H9 (cell line): ENCODE results near the gene CYREN. TPM values are rescaled to one million over a fixed set of nuclear protein-coding genes. Genes with fewer than 3 reads are reported as not detected.

Experiments used
- DNase-seq: peaks from one replicate; pipeline ENCODE4 v3.0.0-alpha.2; 2017
- H2AFZ ChIP-seq: one replicate; pipeline ENCODE4 v1.6.1; 2013; ENCODE audit warnings: mild to moderate bottlenecking, low read length, control low read depth, moderate library complexity
- H2AK5ac ChIP-seq: 2 replicates; pipeline ENCODE4 v1.6.1; 2013; ENCODE audit warnings: low read length, control low read depth, mixed read lengths; ENCODE audit not compliant: insufficient read length
- H2BK120ac ChIP-seq: one replicate; pipeline ENCODE4 v1.6.1; 2013; ENCODE audit warnings: low read depth, mild to moderate bottlenecking, low read length, control low read depth, inconsistent platforms; ENCODE audit not compliant: poor library complexity, severe bottlenecking
- H2BK12ac ChIP-seq: 2 replicates; pipeline ENCODE4 v1.6.1; 2013; ENCODE audit warnings: low read length, control low read depth, mixed read lengths, low read depth; ENCODE audit not compliant: insufficient read length
- H2BK15ac ChIP-seq: 2 replicates; pipeline ENCODE4 v1.6.1; 2013; ENCODE audit warnings: low read depth, low read length, control low read depth
- H2BK20ac ChIP-seq: one replicate; pipeline ENCODE4 v1.6.1; 2013; ENCODE audit warnings: low read depth, mild to moderate bottlenecking, low read length, control low read depth, inconsistent platforms; ENCODE audit not compliant: poor library complexity, severe bottlenecking
- H2BK5ac ChIP-seq: 2 replicates; pipeline ENCODE4 v1.6.1; 2013; ENCODE audit warnings: low read length, control low read depth, mixed read lengths; ENCODE audit not compliant: insufficient read length
- H3K14ac ChIP-seq: 2 replicates; pipeline ENCODE4 v1.6.1; 2013; ENCODE audit warnings: low read length, control low read depth; ENCODE audit not compliant: insufficient read depth
- H3K18ac ChIP-seq: 2 replicates; pipeline ENCODE4 v1.6.1; 2013; ENCODE audit warnings: low read depth, mild to moderate bottlenecking, mixed read lengths, low read length, control low read depth; ENCODE audit not compliant: insufficient read length
- H3K23ac ChIP-seq: 2 replicates; pipeline ENCODE4 v1.6.1; 2013; ENCODE audit warnings: low read length, control low read depth, mixed read lengths, low read depth; ENCODE audit not compliant: insufficient read length
- H3K23me2 ChIP-seq: 2 replicates; pipeline ENCODE4 v1.6.1; 2013; ENCODE audit warnings: low read depth, mild to moderate bottlenecking, mixed read lengths, low read length, control low read depth; ENCODE audit not compliant: insufficient read length, poor library complexity, severe bottlenecking
- H3K27ac ChIP-seq: 2 replicates; pipeline ENCODE4 v1.5.1; 2013; ENCODE audit warnings: low read length, control low read depth, mixed read lengths, low read depth; ENCODE audit not compliant: insufficient read length
- H3K27me3 ChIP-seq: 2 replicates; pipeline ENCODE4 v1.6.1; 2013; ENCODE audit warnings: low read length, control low read depth, inconsistent platforms; ENCODE audit not compliant: insufficient read depth
- H3K4ac ChIP-seq: 2 replicates; pipeline ENCODE4 v1.6.1; 2013; ENCODE audit warnings: low read depth, mild to moderate bottlenecking, control low read depth, inconsistent platforms, low read length, moderate library complexity
- H3K4me1 ChIP-seq: 2 replicates; pipeline ENCODE4 v1.6.1; 2013; ENCODE audit warnings: low read length, control low read depth, inconsistent platforms; ENCODE audit not compliant: insufficient read depth
- H3K4me2 ChIP-seq: 2 replicates; pipeline ENCODE4 v1.6.1; 2013; ENCODE audit warnings: low read length, control low read depth, mixed read lengths; ENCODE audit not compliant: insufficient read length, insufficient read depth
- H3K56ac ChIP-seq: 2 replicates; pipeline ENCODE4 v1.6.1; 2013; ENCODE audit warnings: low read depth, mild to moderate bottlenecking, mixed read lengths, low read length, control low read depth; ENCODE audit not compliant: insufficient read length
- H3K79me1 ChIP-seq: 2 replicates; pipeline ENCODE4 v1.6.1; 2013; ENCODE audit warnings: low read depth, mild to moderate bottlenecking, moderate library complexity, low read length, control low read depth, inconsistent platforms; ENCODE audit not compliant: insufficient read depth, poor library complexity, severe bottlenecking
- H3K79me2 ChIP-seq: 2 replicates; pipeline ENCODE4 v1.6.1; 2013; ENCODE audit warnings: low read length, control low read depth, inconsistent platforms; ENCODE audit not compliant: insufficient read depth
- H3K9ac ChIP-seq: 2 replicates; pipeline ENCODE4 v1.6.1; 2013; ENCODE audit warnings: low read length, control low read depth, mixed read lengths; ENCODE audit not compliant: insufficient read length; ENCODE audit errors: extremely low read depth
- H3K9me3 ChIP-seq: one replicate; pipeline ENCODE4 v1.6.1; 2013; ENCODE audit warnings: low read depth, low read length, inconsistent platforms; ENCODE audit not compliant: control insufficient read depth
- H3T11ph ChIP-seq: one replicate; pipeline ENCODE4 v1.6.1; 2013; ENCODE audit warnings: mild to moderate bottlenecking, low read length, control low read depth, inconsistent platforms
- H4K20me1 ChIP-seq: one replicate; pipeline ENCODE4 v1.6.1; 2013; ENCODE audit not compliant: control insufficient read depth, insufficient read length, insufficient read depth
- H4K5ac ChIP-seq: 2 replicates; pipeline ENCODE4 v1.6.1; 2013; ENCODE audit warnings: low read depth, mild to moderate bottlenecking, mixed read lengths, low read length, control low read depth; ENCODE audit not compliant: insufficient read length
- H4K8ac ChIP-seq: replicated peaks from 2 replicates; pipeline ENCODE4 v1.6.1; 2013; ENCODE audit warnings: low read length, control low read depth, mixed read lengths, low read depth; ENCODE audit not compliant: insufficient read length
- H4K91ac ChIP-seq: 2 replicates; pipeline ENCODE4 v1.6.1; 2013; ENCODE audit warnings: low read depth, mild to moderate bottlenecking, moderate library complexity, mixed read lengths, low read length, control low read depth; ENCODE audit not compliant: insufficient read length
- H3K27ac Mint-ChIP-seq, 3 experiments: 2 replicates in 2 of 3; 3 replicates in 1 of 3; pipeline ENCODE4 v1.8.0; 2020 to 2021; ENCODE audit warnings: mixed read lengths in 3 of 3, mild to moderate bottlenecking in 1 of 3, moderate library complexity in 1 of 3
- H3K27me3 Mint-ChIP-seq: 2 replicates; pipeline ENCODE4 v1.8.0; 2021; ENCODE audit warnings: low read depth, mild to moderate bottlenecking, moderate library complexity, mixed read lengths
- H3K36me3 Mint-ChIP-seq, 3 experiments: 2 replicates in 2 of 3; 3 replicates in 1 of 3; pipeline ENCODE4 v1.8.0; 2020 to 2021; ENCODE audit warnings: low read depth in 3 of 3, mixed read lengths in 3 of 3; ENCODE audit not compliant: insufficient read depth in 1 of 3
- H3K4me1 Mint-ChIP-seq, 2 experiments: 2 replicates each; pipeline ENCODE4 v1.8.0; 2020; ENCODE audit warnings: mixed read lengths in 2 of 2
- H3K4me3 Mint-ChIP-seq, 2 experiments: 2 replicates in 1 of 2; 3 replicates in 1 of 2; pipeline ENCODE4 v1.8.0; 2020 to 2021; ENCODE audit warnings: mild to moderate bottlenecking in 2 of 2, mixed read lengths in 2 of 2, moderate library complexity in 1 of 2
- H3K9me3 Mint-ChIP-seq, 2 experiments: 2 replicates in 1 of 2; 3 replicates in 1 of 2; pipeline ENCODE4 v1.8.0; 2020; ENCODE audit warnings: mild to moderate bottlenecking in 2 of 2, mixed read lengths in 2 of 2, moderate library complexity in 1 of 2
- WGBS: extraction: QIAGEN DNeasy Blood & Tissue Kit; methylation state at CpG from one replicate; pipeline ENCODE4 v1.1.7; 2013; ENCODE audit warnings: missing lambda C conversion rate, low lambda C conversion rate, mixed read lengths; ENCODE audit not compliant: insufficient read length; ENCODE audit errors: extremely low coverage; 5-methylcytosine and 5-hydroxymethylcytosine counted together
- total RNA-seq: library from RNA; stranded (reverse); gene quantifications from 2 replicates; pipeline ENCODE4 v1.2.1, GENCODE V29; 2021
- TF ChIP-seq, protein P1 (sequence below): fragments of 200-600 bp; sonication (generic); conservative IDR thresholded peaks from 3 replicates; pipeline ENCODE4 v1.8.0; 2021; ENCODE audit warnings: antibody characterized with exemption, mild to moderate bottlenecking

CYREN gene
- total RNA-seq, 1 experiment from 2014 or later, result 72.0 TPM

DNA sequence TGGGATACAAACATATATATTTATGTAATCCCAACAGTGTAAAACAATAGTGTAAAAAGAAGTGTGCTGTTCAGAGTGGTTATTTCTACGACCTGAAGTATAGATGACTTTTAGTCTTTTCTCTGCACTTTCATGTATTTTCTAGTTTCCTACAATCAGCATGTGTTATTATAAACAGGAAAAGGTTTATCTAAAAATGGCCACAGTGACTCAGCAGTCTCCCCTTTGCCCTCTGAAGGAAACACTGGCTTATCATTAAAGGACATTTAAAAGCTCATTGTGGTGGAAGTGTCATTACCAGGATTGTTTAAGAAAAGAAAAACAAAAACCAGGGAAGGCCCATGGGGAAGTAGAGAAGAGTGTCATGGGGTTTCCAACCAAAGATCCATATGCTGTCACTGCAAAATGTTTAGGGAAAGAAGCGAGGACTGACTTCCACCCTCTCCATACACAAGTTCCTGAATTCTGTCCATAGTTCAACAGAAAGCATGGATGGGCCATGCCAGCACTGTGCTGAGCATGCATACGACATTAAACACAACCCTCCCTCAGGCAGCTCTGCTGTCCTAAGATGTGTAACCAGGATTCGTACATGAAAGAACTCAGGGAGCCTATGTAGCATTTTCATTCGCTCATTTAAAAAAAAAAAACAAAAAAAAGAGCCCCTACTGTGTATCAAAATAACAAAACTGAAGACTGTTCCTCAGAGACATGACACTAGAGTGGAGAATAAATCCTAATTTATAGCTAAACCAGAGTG is 10.2 kb downstream of the CYREN start:
- no peak overlapping the region for H3K56ac ChIP-seq
- H3K23me2 ChIP-seq, result no peaks in the 10 kb centered on the region
- H3K9me3 Mint-ChIP-seq, result peaks cover 46 to 50% of the 10 kb centered on the region in 2 experiments
- TF ChIP-seq, protein P1, sequence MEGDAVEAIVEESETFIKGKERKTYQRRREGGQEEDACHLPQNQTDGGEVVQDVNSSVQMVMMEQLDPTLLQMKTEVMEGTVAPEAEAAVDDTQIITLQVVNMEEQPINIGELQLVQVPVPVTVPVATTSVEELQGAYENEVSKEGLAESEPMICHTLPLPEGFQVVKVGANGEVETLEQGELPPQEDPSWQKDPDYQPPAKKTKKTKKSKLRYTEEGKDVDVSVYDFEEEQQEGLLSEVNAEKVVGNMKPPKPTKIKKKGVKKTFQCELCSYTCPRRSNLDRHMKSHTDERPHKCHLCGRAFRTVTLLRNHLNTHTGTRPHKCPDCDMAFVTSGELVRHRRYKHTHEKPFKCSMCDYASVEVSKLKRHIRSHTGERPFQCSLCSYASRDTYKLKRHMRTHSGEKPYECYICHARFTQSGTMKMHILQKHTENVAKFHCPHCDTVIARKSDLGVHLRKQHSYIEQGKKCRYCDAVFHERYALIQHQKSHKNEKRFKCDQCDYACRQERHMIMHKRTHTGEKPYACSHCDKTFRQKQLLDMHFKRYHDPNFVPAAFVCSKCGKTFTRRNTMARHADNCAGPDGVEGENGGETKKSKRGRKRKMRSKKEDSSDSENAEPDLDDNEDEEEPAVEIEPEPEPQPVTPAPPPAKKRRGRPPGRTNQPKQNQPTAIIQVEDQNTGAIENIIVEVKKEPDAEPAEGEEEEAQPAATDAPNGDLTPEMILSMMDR, result no peak
- peaks cover 56 to 90% (median 86%) of the 10 kb centered on the region in 3 experiments for H3K36me3 Mint-ChIP-seq
- no peaks in the 10 kb centered on the region for H4K20me1 ChIP-seq
- H3K79me1 ChIP-seq, result no peaks in the 10 kb centered on the region
- H4K91ac ChIP-seq, result no peak overlapping the region
- no peak overlapping the region for H3K4me3 Mint-ChIP-seq
- H2AK5ac ChIP-seq, result no peak overlapping the region
- H3K4me1 Mint-ChIP-seq, result peaks cover 12 to 21% of the 10 kb centered on the region in 2 experiments
- H2BK5ac ChIP-seq, result no peak overlapping the region
- H3K23ac ChIP-seq, result no peak overlapping the region
- H3K4me2 ChIP-seq, result no peak overlapping the region
- H4K8ac ChIP-seq, result no peak overlapping the region
- H2BK15ac ChIP-seq, result no peak overlapping the region; the same call in 1 of the 2 replicates
- H3K9me3 ChIP-seq, result no peaks in the 10 kb centered on the region
- H2BK120ac ChIP-seq, result no peak overlapping the region
- H2AFZ ChIP-seq, result no peak overlapping the region
- no peaks in the 10 kb centered on the region for H3K27me3 ChIP-seq
- H2BK12ac ChIP-seq, result no peak overlapping the region
- no peak overlapping the region for H3K9ac ChIP-seq
- H3T11ph ChIP-seq, result no peak overlapping the region
- peak overlapping the region; percentile 55 for H3K27ac ChIP-seq
- peak overlapping the region; percentile 52 for H3K18ac ChIP-seq
- H3K27me3 Mint-ChIP-seq, result peaks cover 5% of the 10 kb centered on the region
- DNase-seq, result no peak
- H3K4ac ChIP-seq, result no peak overlapping the region
- H3K14ac ChIP-seq, result no peak overlapping the region
- H2BK20ac ChIP-seq, result no peak overlapping the region
- no peaks in the 10 kb centered on the region for H3K79me2 ChIP-seq
- WGBS, result no CpG with 5 or more reads among the region's 5 CpGs
- peak overlapping the region; percentile 78 to 82 (median 81); a peak in 3 of 7 replicates for H3K27ac Mint-ChIP-seq
- H3K4me1 ChIP-seq, result peaks cover 4% of the 10 kb centered on the region; the same call in 1 of the 2 replicates
- peak overlapping the region; percentile 49 for H4K5ac ChIP-seq
